ENCODE results near the gene GRK5.

- no peak for TF ChIP-seq GATA2 (IDR thresholded peaks at IDR 0.05; ENCODE audit: low read depth, low read length)
- no peak for TF ChIP-seq GATA3 (IDR thresholded peaks at IDR 0.05; ENCODE audit: low read depth, low read length)
These were observed 176.8 kb downstream of the GRK5 start for GRCh38 chr10:119384127-119384526.

All from SH-SY5Y (cell line).